DND-41 (cell line): ENCODE measurements around the gene DENND11.

Experiments used
- CTCF ChIP-seq: IDR thresholded peaks from 2 replicates; pipeline ENCODE4 v1.5.1; 2012; ENCODE audit warnings: borderline replicate concordance, low read length, moderate library complexity, mild to moderate bottlenecking; ENCODE audit not compliant: poor library complexity, severe bottlenecking; ENCODE audit errors: extremely low read depth
- EZH2 ChIP-seq: IDR thresholded peaks from 3 replicates; pipeline ENCODE4 v1.6.1; 2012; ENCODE audit warnings: borderline replicate concordance, low read depth, mild to moderate bottlenecking, moderate library complexity, low read length, inconsistent platforms; ENCODE audit not compliant: severe bottlenecking

- no peak for TF ChIP-seq CTCF
- no peak for TF ChIP-seq EZH2
Measured at GRCh38 chr7:141693082-141693481, 8.9 kb downstream of the DENND11 start.
